T47D (cell line): ENCODE measurements around the gene PEX26.
"Not testable (repeated sequence)": the region's sequence is repeated elsewhere in the genome, so short reads cannot be mapped to it uniquely, and the experiment has no call there.

ENCODE experiments used
- DNase-seq, 2 experiments: peaks; one replicate each; pipeline versions ENCODE4 v3.0.0 to v3.0.0-alpha.2; 2011 to 2012; ENCODE audit warnings: low read depth in 1 of 2, low spot score in 1 of 2
- JUND ChIP-seq: IDR thresholded peaks from 2 replicates; pipeline ENCODE4 v1.6.1; 2012; ENCODE audit warnings: low read depth
- in situ Hi-C: cut with HindIII; loops from 2 replicates; pipeline ENCODE4 v1.10.0; 2016; ENCODE audit warnings: low sequenced_read_pairs, low pct_unique_long_range_greater_than_20kb

The PEX26 gene

GRCh38 chr22:18077639-18078328, at the start of gene PEX26:
TSS of gene PEX26 (plus strand) at chr22:18077990. CDS start at chr22:18078377, 387 bp downstream.
- TF ChIP-seq JUND = no peak
- DNase-seq = peak; percentile 86 to 95
- in situ Hi-C loops = no loop called here

DNA sequence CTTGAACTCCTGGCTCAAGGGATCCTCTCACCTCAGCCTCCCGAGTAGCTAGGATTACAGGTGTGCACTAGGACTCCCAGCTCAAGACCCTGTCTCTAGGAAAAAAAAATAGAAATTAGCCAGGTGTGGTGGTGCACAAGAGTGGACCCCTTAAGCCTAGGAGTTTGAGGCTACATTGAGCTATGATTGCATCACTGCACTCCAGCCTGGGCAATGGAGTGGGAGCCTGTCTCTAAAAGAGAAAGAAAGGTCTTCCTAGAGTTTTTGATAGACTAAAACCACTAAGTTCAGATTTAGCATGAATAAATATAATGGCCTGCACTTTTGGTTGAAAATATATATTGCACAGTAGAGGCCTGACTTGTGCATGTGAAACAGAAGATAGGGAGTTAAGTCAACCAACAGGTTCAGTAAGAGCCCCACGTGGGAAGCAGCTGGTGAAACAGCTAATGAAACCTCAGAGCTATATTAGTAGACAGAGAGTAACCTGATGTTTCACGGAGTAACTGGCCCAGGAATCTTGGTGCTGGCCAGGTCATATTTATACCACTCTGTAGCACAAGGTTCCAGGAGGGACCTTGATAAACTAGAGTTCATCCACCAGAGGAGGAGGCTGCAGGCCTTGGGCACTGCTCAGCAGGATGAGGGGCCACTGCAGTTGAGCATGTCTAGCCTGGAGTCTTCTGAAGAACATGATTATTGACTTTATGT, 48.8 kb upstream of the PEX26 start:
- in situ Hi-C loops = no loop called here
- peak in 1 of 2 experiments; percentile 38 for DNase-seq

DNA sequence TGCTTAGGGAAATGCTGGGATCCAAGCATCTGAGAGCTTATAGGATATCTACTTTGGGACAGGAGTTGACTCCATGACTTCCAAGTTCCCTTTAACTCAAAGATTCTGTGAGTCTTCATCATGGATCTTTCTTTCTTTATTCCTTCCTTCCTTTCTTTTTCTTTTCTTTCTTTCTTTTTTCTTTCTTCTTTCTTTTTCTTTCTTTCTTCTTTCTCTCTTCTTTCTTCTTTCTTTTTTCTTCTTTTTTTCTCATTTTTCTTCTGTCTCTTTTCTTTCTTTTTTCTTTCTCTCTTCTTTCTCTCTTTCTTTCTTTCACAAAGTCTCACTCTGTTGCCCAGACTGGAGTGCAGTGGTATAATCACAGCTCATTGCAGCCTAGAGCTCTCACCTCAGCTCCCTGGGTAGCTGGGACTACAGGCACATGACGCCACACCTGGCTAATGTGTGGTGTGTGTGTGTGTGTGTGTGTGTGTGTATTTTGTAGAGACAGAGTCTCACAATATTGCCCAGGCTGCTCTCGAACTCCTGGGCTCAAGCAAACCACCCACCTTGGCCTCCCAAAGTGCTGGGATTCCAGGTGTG, 48.0 kb upstream of the PEX26 start:
- in situ Hi-C loops = no loop called here
- no peak for DNase-seq
- no peak for TF ChIP-seq JUND

More for the DNA sequence above, 48.8 kb upstream of the PEX26 start:
- TF ChIP-seq JUND = no peak

- no peak for DNase-seq
- TF ChIP-seq JUND = no peak
- in situ Hi-C loops = no loop called here
Observed at GRCh38 chr22:18031695-18032454, 45.9 kb upstream of the PEX26 start.

DNA sequence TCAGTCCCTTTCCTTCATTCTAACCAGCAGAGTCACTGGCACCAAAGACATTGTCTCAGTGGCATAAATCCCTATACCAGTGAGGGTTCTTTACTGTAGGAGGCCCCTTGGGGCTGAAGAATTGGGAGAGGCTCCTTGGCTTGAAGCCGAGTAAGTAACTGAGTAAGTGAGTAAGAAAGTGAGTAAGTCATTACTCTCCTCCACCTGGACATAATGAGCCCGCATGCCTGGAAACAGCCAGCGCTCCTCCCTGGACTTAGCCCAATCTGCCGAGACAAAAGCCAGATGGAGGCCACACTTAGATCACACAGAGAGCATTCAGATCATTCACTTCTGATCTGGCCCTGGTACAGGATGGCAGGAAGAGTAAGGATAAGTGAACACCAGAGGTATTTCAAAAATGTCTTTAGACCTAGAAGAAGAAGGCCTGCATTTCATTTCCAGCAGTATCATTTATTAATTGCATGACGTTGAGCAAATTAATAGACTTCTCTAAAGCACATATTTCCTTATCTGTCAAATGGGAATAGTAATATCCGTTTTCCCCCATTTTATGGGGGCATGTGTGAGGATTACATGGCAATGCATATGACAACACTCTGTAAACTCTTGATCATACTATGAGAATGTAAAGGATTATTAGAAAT, 45.2 kb upstream of the PEX26 start:
- no peak for TF ChIP-seq JUND
- in situ Hi-C loops = no loop called here
- no peak for DNase-seq

GRCh38 chr22:18033204-18033998, 44.4 kb upstream of the PEX26 start:
- TF ChIP-seq JUND = no peak
- DNase-seq = no peak
- in situ Hi-C loops = no loop called here

DNA sequence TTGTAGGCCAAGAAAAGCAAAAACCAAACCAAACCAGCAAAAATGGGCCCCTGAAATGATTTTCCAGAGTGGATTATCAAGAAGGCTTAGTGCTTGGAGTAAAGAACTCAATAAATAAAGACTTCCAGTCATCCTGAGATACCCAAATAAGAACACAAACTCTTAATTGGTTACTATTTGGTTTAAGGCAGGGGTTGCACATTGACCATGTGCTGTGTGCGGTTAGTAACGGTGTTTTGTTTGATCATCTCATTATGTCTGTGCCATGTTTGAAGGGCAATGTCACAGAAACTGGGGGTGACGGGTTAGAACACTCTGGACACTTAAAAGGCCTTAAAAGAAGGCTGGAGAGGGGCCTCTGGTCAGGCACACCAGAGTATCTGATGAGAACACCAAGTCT, 43.7 kb upstream of the PEX26 start:
- DNase-seq = no peak
- no peak for TF ChIP-seq JUND
- in situ Hi-C loops = no loop called here

GRCh38 chr22:18035751-18036150, 42.0 kb upstream of the PEX26 start:
- in situ Hi-C loops = no loop called here
- TF ChIP-seq JUND = no peak
- peak in 1 of 2 experiments; percentile 68 for DNase-seq

DNA sequence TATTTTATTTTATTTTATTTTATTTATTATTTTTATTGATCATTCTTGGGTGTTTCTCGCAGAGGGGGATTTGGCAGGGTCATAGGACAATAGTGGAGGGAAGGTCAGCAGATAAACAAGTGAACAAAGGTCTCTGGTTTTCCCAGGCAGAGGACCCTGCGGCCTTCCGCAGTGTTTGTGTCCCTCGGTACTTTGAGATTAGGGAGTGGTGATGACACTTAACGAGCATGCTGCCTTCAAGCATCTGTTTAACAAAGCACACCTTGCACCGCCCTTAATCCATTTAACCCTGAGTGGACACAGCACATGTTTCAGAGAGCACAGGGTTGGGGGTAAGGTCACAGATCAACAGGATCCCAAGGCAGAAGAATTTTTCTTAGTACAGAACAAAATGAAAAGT, 36.9 kb upstream of the PEX26 start:
- DNase-seq, in situ Hi-C loops: not testable (repeated sequence)

GRCh38 chr22:18042685-18043084, 35.1 kb upstream of the PEX26 start:
- in situ Hi-C loops = no loop called here
- no peak for TF ChIP-seq JUND
- DNase-seq = no peak

DNA sequence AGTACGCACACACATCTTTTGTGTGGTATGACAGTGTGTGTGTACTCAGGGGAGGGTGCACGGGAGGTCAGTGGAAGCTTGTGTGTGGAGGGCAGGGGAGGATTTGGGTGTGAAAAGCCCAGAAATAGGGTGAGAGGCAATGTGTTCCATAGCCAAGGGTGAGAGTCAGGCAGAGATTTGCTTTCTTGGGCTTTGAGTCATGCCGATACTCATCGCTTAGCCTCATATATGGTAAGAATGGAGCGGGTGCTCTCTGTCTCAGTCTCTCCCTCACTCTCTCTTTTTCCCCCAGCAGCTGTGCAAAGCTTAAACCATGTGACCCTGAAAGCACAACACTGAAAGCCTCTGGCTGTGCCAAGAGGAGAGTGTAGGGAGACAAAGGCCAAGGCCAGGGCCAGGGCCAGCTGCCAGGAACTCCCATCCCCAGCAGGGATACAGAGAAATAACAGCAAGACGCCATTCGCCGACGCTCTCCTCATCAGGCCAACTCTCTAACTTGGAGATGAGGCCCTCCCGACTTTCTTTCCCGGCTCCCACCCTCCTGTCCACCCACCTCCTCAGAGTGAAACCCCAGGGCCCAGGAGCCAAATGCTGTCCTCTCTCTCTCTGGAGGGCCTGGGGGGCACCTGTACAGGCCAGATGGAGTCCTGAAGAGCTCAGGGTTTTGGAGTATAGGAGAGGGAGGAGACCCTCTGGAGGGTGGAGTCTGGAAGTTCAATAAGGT, 33.1 kb upstream of the PEX26 start:
- in situ Hi-C loops = no loop called here
- no peak for DNase-seq
- TF ChIP-seq JUND = no peak
